HTERT RPE-1 (cell line): ENCODE measurements around the gene LILRB4.
"Not testable (repeated sequence)": the region's sequence is repeated elsewhere in the genome, so short reads cannot be mapped to it uniquely, and the experiment has no call there.

Experiments
- in situ Hi-C: fragments of 300-500 bp; cut with MboI; formaldehyde crosslinking; loops from 4 replicates; pipeline ENCODE4 v1.14.3; 2020; ENCODE audit warnings: low sequenced_read_pairs

Gene LILRB4

GRCh38 chr19:54691582-54692297, 29.0 kb downstream of the LILRB4 start:
- in situ Hi-C loops = no loop called here

- in situ Hi-C loops = no loop called here
These were observed 29.5 kb downstream of the LILRB4 start for GRCh38 chr19:54692298-54692615.

- in situ Hi-C loops = no loop called here
These were observed 31.9 kb downstream of the LILRB4 start for GRCh38 chr19:54694648-54695047.

- in situ Hi-C loops = no loop called here
These were observed 33.3 kb downstream of the LILRB4 start for GRCh38 chr19:54696117-54696548.

- in situ Hi-C loops = no loop called here
These were observed 34.0 kb downstream of the LILRB4 start for GRCh38 chr19:54696766-54697165.

GRCh38 chr19:54697716-54698115, 34.9 kb downstream of the LILRB4 start:
- in situ Hi-C loops = not testable (repeated sequence)

GRCh38 chr19:54704928-54705327, 42.1 kb downstream of the LILRB4 start:
- in situ Hi-C loops = no loop called here

- in situ Hi-C loops = no loop called here
These were observed 45.2 kb downstream of the LILRB4 start for GRCh38 chr19:54707962-54708361.

GRCh38 chr19:54708781-54709180, 46.0 kb downstream of the LILRB4 start:
- in situ Hi-C loops = no loop called here

GRCh38 chr19:54709212-54709948, 46.6 kb downstream of the LILRB4 start:
- in situ Hi-C loops = no loop called here

GRCh38 chr19:54709956-54710355, 47.2 kb downstream of the LILRB4 start:
- in situ Hi-C loops = not testable (repeated sequence)
